ENCODE data around the gene NUMB. TPM values are rescaled to one million over a fixed set of nuclear protein-coding genes. Genes with fewer than 3 reads are reported as not detected.

Gene NUMB
- total RNA-seq, 1 experiment from 2014 or later: 75.2 TPM

GRCh38 chr14:73441286-73441685 lies 17.1 kb downstream of the NUMB start:
- Mint-ChIP-seq H3K27ac (ENCODE audit: unreplicated experiment) (no peak overlapping the region), H3K36me3 (ENCODE audit: insufficient read depth, unreplicated experiment) (peaks cover 4% of the 10 kb centered on the region), H3K27me3 (ENCODE audit: unreplicated experiment) (no peaks in the 10 kb centered on the region), H3K4me3 (ENCODE audit: low read depth, unreplicated experiment) (no peak overlapping the region), H3K9me3 (ENCODE audit: low read depth, unreplicated experiment) (no peaks in the 10 kb centered on the region), H3K4me1 (ENCODE audit: low read depth, unreplicated experiment) (no peaks in the 10 kb centered on the region)
- CTCF ChIA-PET: interaction anchor here (0.6 to 0.7 kb wide), 2 partner anchors 9 to 287 kb away, joined by 4 to 6 read pairs; no protein-coding TSS in a partner anchor
- no peak for TF ChIP-seq CTCF (IDR thresholded peaks at IDR 0.05; ENCODE audit: unreplicated experiment)
- intact Hi-C loops (cut with micrococcal nuclease; ENCODE audit: unreplicated experiment): no loop called here
- no peak for DNase-seq
- BruUV-seq (replicated peaks): no TSS peak

GRCh38 chr14:73438993-73439392 lies 19.4 kb downstream of the NUMB start:
- intact Hi-C loops (cut with micrococcal nuclease; ENCODE audit: unreplicated experiment): no loop called here
- CTCF ChIA-PET: no interaction called here
- Mint-ChIP-seq H3K9me3 (ENCODE audit: low read depth, unreplicated experiment) (no peaks in the 10 kb centered on the region), H3K27me3 (ENCODE audit: unreplicated experiment) (no peaks in the 10 kb centered on the region), H3K4me3 (ENCODE audit: low read depth, unreplicated experiment) (no peak overlapping the region), H3K27ac (ENCODE audit: unreplicated experiment) (no peak overlapping the region), H3K36me3 (ENCODE audit: insufficient read depth, unreplicated experiment) (peaks cover 4% of the 10 kb centered on the region), H3K4me1 (ENCODE audit: low read depth, unreplicated experiment) (no peaks in the 10 kb centered on the region)
- BruUV-seq (replicated peaks): no TSS peak
- no peak for DNase-seq
- TF ChIP-seq CTCF (IDR thresholded peaks at IDR 0.05; ENCODE audit: unreplicated experiment): no peak

- TF ChIP-seq CTCF (IDR thresholded peaks at IDR 0.05; ENCODE audit: unreplicated experiment): no peak
- H3K9me3 Mint-ChIP-seq (ENCODE audit: low read depth, unreplicated experiment): no peaks in the 10 kb centered on the region
- DNase-seq: no peak
- H3K27me3 Mint-ChIP-seq (ENCODE audit: unreplicated experiment): no peaks in the 10 kb centered on the region
- peaks cover 4% of the 10 kb centered on the region for H3K36me3 Mint-ChIP-seq (ENCODE audit: insufficient read depth, unreplicated experiment)
- BruUV-seq (replicated peaks): no TSS peak
- intact Hi-C loops (cut with micrococcal nuclease; ENCODE audit: unreplicated experiment): no loop called here
- no peaks in the 10 kb centered on the region for H3K4me1 Mint-ChIP-seq (ENCODE audit: low read depth, unreplicated experiment)
- CTCF ChIA-PET: interaction anchor here (0.7 kb wide), 1 partner anchor 172 kb away, joined by 4 read pairs; no protein-coding TSS in a partner anchor
- H3K4me3 Mint-ChIP-seq (ENCODE audit: low read depth, unreplicated experiment): no peak overlapping the region
- no peak overlapping the region for H3K27ac Mint-ChIP-seq (ENCODE audit: unreplicated experiment)
These were observed 21.1 kb downstream of the NUMB start for GRCh38 chr14:73437206-73437605.

GRCh38 chr14:73432124-73432523 lies 26.2 kb downstream of the NUMB start:
- no peak for TF ChIP-seq CTCF (IDR thresholded peaks at IDR 0.05; ENCODE audit: unreplicated experiment)
- Mint-ChIP-seq H3K4me3 (ENCODE audit: low read depth, unreplicated experiment) (no peak overlapping the region), H3K27ac (ENCODE audit: unreplicated experiment) (no peak overlapping the region), H3K9me3 (ENCODE audit: low read depth, unreplicated experiment) (no peaks in the 10 kb centered on the region), H3K27me3 (ENCODE audit: unreplicated experiment) (no peaks in the 10 kb centered on the region), H3K36me3 (ENCODE audit: insufficient read depth, unreplicated experiment) (peaks cover 4% of the 10 kb centered on the region), H3K4me1 (ENCODE audit: low read depth, unreplicated experiment) (peaks cover 12% of the 10 kb centered on the region)
- CTCF ChIA-PET: no interaction called here
- intact Hi-C loops (cut with micrococcal nuclease; ENCODE audit: unreplicated experiment): no loop called here
- DNase-seq: no peak
- BruUV-seq (replicated peaks): no TSS peak

Measured in Calu3 (cell line).